GM19099 (cell line): Measurements from ENCODE around the gene POFUT2.
A peak's percentile ranks its signal among the peaks of the same experiment; 100 is the strongest.

Experiments
- POLR2A ChIP-seq: IDR thresholded peaks from 3 replicates; pipeline ENCODE4 v1.6.1; 2011; ENCODE audit warnings: low read depth; ENCODE audit not compliant: insufficient read length; ENCODE audit errors: extremely low read depth

The POFUT2 gene, protein sequence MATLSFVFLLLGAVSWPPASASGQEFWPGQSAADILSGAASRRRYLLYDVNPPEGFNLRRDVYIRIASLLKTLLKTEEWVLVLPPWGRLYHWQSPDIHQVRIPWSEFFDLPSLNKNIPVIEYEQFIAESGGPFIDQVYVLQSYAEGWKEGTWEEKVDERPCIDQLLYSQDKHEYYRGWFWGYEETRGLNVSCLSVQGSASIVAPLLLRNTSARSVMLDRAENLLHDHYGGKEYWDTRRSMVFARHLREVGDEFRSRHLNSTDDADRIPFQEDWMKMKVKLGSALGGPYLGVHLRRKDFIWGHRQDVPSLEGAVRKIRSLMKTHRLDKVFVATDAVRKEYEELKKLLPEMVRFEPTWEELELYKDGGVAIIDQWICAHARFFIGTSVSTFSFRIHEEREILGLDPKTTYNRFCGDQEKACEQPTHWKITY

GRCh38 chr21:45287438-45288391, at the start of gene POFUT2:
Gene POFUT2 (minus strand): TSS chr21:45287895. CDS start chr21:45287871, 24 bp downstream.
- TF ChIP-seq POLR2A: peak; percentile 76

- TF ChIP-seq POLR2A: no peak
These were observed 49.2 kb upstream of the POFUT2 start for GRCh38 chr21:45336870-45337269.

DNA sequence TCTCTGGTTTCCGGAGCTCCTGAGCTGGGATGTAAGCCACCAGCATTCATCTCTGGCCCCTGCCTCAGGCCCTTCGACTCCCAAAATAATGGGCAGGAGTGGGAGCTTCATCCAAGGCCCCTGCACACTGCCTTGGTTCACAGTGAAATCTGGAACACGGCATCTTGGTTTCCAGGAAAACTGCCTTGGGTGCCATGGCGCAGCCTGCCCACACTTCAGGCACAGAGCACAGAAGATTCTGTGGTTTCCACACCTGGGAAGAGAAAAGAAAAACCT, 48.8 kb upstream of the POFUT2 start:
- TF ChIP-seq POLR2A: no peak

GRCh38 chr21:45335761-45336534, 48.3 kb upstream of the POFUT2 start:
- no peak for TF ChIP-seq POLR2A

DNA sequence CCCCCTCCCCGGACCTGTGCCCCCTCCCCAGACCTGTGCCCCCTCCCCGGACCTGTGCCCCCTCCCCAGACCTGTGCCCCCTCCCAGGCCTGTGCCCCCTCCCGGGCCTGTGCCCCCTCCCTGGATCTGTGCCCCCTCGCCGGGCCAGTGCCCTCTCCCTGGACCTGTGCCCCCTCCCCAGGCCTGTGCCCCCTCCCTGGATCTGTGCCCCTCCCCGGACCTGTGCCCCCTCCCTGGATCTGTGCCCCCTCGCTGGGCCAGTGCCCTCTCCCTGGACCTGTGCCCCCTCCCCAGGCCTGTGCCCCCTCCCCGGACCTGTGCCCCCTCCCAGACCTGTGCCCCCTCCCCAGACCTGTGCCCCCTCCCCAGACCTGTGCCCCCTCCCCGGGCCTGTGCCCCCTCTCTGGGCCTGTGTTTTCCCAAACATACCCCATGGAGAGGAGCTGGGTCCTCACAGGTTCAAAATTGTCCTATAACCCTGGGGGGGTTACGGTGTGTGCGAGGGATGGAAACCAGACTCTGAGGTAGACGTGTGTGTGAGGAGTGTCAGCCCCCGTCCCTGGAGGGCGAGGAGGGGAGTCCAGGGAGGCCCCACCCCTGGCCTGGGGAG, 47.6 kb upstream of the POFUT2 start:
- TF ChIP-seq POLR2A: no peak

DNA sequence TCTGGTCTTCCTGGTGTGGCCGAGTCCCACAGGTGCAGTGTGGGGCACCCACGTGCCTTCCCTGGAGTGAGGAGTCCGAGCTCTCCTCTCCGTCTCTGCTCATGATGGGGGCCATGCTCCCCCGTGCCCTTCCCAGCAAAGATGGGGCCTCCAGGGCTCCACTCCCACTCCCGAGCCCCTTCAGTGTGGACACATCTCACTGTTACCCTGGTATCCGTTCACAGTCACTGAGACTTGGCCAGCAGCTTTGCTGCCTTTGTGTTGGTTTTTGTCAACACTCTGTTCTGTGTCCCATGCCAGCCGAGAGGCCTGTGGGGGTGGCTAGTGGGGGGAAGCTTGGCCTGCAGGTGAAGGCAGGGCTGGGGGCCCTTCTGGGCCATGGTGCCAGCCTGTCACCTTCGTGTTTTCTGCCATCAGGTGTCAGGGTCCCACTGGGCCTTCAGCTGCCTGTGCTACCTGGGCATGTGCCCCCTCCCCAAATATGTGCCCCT, 46.9 kb upstream of the POFUT2 start:
- no peak for TF ChIP-seq POLR2A

DNA sequence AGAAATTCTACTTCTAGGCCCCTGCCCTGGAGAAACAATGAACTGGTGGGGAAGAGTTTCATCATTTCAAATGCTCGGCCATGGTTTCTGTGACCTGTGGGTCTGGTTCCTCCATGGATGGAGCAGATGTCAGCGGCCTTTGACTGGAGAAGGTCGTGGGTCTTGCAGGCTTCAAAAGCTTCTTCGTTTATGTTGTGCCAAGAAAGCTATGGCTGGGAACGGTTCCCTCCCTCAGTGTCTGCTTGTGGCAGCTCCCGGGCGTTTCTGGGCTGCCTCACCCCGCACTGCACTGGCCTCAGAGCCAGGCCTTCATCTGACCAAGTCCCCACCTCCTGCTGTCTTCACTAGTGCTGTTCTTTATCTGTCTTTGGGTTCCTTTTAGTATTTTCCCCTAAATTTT, 46.4 kb upstream of the POFUT2 start:
- no peak for TF ChIP-seq POLR2A

- no peak for TF ChIP-seq POLR2A
These were observed 46.0 kb upstream of the POFUT2 start for GRCh38 chr21:45333583-45334121.

- no peak for TF ChIP-seq POLR2A
These were observed 45.4 kb upstream of the POFUT2 start for GRCh38 chr21:45332981-45333582.

GRCh38 chr21:45332415-45332814, 44.7 kb upstream of the POFUT2 start:
- no peak for TF ChIP-seq POLR2A

DNA sequence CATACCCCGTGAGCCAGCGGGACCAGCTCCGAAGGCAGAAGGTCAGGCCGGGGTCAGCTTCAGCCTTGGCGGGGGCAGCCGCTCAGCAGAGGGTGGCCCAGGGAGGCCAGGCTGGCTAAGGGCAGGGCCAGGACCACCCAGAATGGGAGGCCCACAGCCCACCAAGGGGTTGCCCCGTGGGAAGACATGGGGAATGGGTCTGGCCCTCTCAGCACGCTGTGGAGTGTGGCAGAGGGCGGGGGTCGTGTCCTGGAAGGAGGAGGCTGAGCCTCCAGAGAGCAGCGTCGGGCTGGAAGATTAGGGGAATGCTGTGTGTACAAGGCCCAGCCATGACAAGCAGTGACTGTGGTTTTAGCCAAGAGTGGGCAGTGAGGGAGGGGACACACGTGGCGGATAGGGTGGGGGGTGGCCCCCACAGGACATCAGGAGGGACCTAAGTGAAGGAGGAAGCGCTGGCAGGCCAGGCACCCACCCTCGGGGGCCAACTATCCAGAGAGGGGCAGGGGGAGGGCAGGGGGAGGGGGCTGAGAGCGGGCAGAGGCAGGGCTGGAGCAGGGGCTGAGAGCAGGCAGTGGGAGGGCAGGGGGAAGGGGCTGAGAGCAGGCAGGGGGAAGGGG, 43.9 kb upstream of the POFUT2 start:
- no peak for TF ChIP-seq POLR2A

DNA sequence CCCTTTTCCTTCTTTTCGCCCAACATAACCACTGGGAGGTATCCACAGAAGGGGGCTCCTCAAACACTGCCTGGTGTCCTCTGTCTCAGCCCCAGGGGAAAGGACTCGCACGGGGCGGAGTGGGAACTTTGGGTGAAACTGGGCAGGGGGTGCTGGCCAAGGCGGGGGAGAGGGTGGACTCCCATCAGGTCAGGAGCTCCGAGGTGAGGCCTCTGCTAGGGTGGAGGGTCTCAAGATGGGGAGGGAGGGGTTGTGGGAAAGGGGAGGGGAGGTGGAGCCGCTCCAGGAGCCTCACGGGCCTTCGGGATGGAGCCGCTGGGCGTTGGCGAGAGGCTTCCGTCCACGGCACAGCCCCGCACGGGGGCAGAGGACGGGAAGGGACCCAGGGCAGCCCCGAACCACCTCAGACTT, 43.2 kb upstream of the POFUT2 start:
- TF ChIP-seq POLR2A: no peak

DNA sequence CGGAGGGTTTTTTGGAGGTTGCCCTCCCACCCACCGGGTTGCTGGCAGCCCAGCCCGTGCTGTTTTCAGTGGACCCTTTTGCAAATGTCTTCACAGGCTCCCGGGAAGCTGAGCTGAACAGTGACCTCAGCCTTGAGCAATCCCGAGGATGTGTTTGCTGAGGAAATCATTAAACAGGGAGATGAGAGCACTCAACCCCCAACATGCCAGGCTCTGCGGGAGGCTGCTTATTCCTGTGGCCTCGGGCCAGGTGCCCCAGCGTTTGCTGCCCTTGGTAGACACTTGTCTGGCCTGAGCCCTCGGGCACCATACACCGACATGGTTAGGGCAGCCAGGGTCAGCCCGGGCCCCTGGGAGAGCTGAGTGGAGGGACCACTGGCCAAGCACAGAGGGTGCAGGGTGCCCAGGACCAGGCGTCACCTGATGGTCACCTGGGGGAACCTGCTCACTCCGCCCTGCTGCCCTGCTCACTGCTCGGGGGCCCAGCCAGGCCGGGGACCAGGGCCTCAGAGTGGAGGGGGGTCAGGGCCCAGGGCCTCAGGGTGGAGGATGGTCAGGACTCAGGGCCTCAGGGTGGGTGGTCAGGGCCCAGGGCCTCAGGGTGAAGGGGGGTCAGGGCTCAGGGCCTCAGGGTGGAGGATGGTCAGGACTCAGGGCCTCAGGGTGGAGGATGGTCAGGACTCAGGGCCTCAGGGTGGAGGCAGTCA, 42.5 kb upstream of the POFUT2 start:
- no peak for TF ChIP-seq POLR2A
